Suprapubic skin (tissue), 4 donors: ENCODE results near the gene SLC22A31.

Experiments
- CTCF ChIP-seq, 2 donors: fragments of 200-600 bp in 1 of 2; fragments of 450-650 bp in 1 of 2; sonication (generic) in 1 of 2; IDR thresholded peaks; one replicate each; pipeline ENCODE4 v1.5.1; 2016 to 2019; ENCODE audit warnings: antibody characterized with exemption in 2 of 2, mild to moderate bottlenecking in 1 of 2, moderate library complexity in 1 of 2
- POLR2A ChIP-seq, 2 donors: fragments of 450-650 bp; IDR thresholded peaks; one replicate each; pipeline ENCODE4 v1.6.1; 2017; ENCODE audit warnings: antibody characterized with exemption in 2 of 2, mild to moderate bottlenecking in 2 of 2, moderate library complexity in 2 of 2
- POLR2AphosphoS5 ChIP-seq, 3 donors: sonication (generic); formaldehyde crosslinking; IDR thresholded peaks; one replicate each; pipeline ENCODE4 v1.6.1; 2017; ENCODE audit warnings: antibody characterized with exemption in 3 of 3

DNA sequence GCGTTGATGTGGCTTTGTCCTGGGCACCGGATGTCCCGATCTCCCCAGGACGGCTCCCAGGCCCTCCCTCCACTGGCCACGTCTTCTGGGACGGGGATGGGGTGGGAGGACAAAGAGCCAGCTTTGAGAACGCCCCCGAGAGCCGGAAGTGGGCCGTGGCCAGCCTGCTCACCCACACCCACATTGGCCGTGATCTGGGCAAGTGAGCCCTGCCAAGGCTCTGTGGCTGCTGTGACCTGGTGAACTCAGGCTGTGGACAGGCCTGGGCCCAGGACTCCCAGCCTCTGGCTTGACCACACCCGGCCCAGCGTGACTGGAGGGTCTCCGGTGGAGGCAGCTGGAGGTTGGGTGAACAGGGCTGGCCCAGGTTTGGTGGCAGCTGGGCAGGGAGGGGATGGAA lies 25.5 kb downstream of the SLC22A31 start:
- no peak for TF ChIP-seq CTCF (IDR thresholded peaks at IDR 0.05)
- TF ChIP-seq POLR2AphosphoS5 (IDR thresholded peaks at IDR 0.05): no peak
- no peak for TF ChIP-seq POLR2A (IDR thresholded peaks at IDR 0.05)
